Small intestine (tissue), 16 donors: ENCODE results near the gene KIF7. TPM values are rescaled to one million over a fixed set of nuclear protein-coding genes. Genes with fewer than 3 reads are reported as not detected.
"Not testable (repeated sequence)": the region's sequence is repeated elsewhere in the genome, so short reads cannot be mapped to it uniquely, and the experiment has no call there.

Source experiments
- DNase-seq, 2 donors: peaks; one replicate each; pipeline versions ENCODE4 v3.0.0 to v3.0.0-alpha.2; 2013
- FAIRE-seq: peaks from 2 replicates; lab custom pipeline; 2012; peaks lifted over from hg19 to GRCh38; lab: Jason Lieb, UNC
- H3K27ac ChIP-seq, 3 donors: one replicate each; pipeline ENCODE4 v1.5.1; 2013; ENCODE audit warnings: low read length in 2 of 3, mild to moderate bottlenecking in 2 of 3, control low read depth in 1 of 3, inconsistent platforms in 1 of 3, low read depth in 1 of 3, moderate library complexity in 1 of 3
- H3K27me3 ChIP-seq, 3 donors: one replicate each; pipeline ENCODE4 v1.6.1; 2013; ENCODE audit warnings: low read length in 3 of 3, inconsistent platforms in 1 of 3; ENCODE audit not compliant: control insufficient read depth in 3 of 3, insufficient read depth in 3 of 3
- H3K36me3 ChIP-seq, 3 donors: one replicate each; pipeline ENCODE4 v1.6.1; 2013; ENCODE audit warnings: low read length in 3 of 3, inconsistent platforms in 1 of 3, low read depth in 1 of 3, mild to moderate bottlenecking in 1 of 3, moderate library complexity in 1 of 3; ENCODE audit not compliant: control insufficient read depth in 3 of 3, insufficient read depth in 2 of 3
- H3K4me1 ChIP-seq, 3 donors: one replicate each; pipeline ENCODE4 v1.6.1; 2013; ENCODE audit warnings: low read length in 2 of 3, inconsistent platforms in 1 of 3, low read depth in 1 of 3, mild to moderate bottlenecking in 1 of 3, moderate library complexity in 1 of 3; ENCODE audit not compliant: control insufficient read depth in 3 of 3, insufficient read depth in 2 of 3
- H3K4me3 ChIP-seq, 3 donors: one replicate each; pipeline ENCODE4 v1.5.1; 2013; ENCODE audit warnings: low read length in 3 of 3, control low read depth in 1 of 3, inconsistent platforms in 1 of 3, low read depth in 1 of 3, mild to moderate bottlenecking in 1 of 3, moderate library complexity in 1 of 3
- H3K9me3 ChIP-seq, 2 donors: one replicate each; pipeline ENCODE4 v1.6.1; 2013; ENCODE audit warnings: low read depth in 1 of 2, low read length in 1 of 2; ENCODE audit not compliant: control insufficient read depth in 2 of 2, insufficient read depth in 1 of 2
- WGBS, 3 donors: extraction: QIAGEN DNeasy Blood & Tissue Kit; methylation state at CpG; one replicate each; pipeline ENCODE4 v1.1.7; 2013; 5-methylcytosine and 5-hydroxymethylcytosine counted together
- long read RNA-seq, 10 donors: transcript quantifications; one replicate each; lab custom pipeline, GENCODE V29; 2026
- polyA plus RNA-seq, 4 donors: library from polyadenylated mRNA; stranded (reverse) in 3 of 4; unstranded in 1 of 4; fragments of 200-250 nt in 3 of 4; fragments of 120-200 nt in 1 of 4; gene quantifications; one replicate each; pipeline versions ENCODE4 v1.2.1 to v1.2.3, GENCODE V29; 2013
- donor health status: healthy with polysubstance abuse.
- donor health status: control.
- donor health status: control.
- donor health status: Bipolar disorder and iron deficiency.
- donor health status: healthy.

KIF7 gene
- polyA plus RNA-seq: 1 to 10 TPM in 2 of 4 donors, under 1 TPM in 1, not detected in 1; 0.27 to 2.1 (median 1.9) TPM
- long read RNA-seq, donor 1: 0 reads
- long read RNA-seq, donor 2: 0 reads
- long read RNA-seq, donor 3: 0 reads
- long read RNA-seq, donor 4: 0 reads
- long read RNA-seq, donor 5: 0 reads
- long read RNA-seq, donor 6: 0 reads
- long read RNA-seq, donor 7: 0 reads
- long read RNA-seq, donor 8: 0 reads
- long read RNA-seq, donor 9: 0 reads
- long read RNA-seq, donor 10, partial matches to known transcripts: 6 of 6 reads
- long read RNA-seq, donor 10, other reads (novel, unspliced or antisense): 0 of 6 reads

- Histone ChIP-seq H3K9me3 (no peaks in the 10 kb centered on the region), H3K27ac (no peak within 1 kb of the TSS), H3K4me1 (no peaks in the 10 kb centered on the region), H3K4me3 (peak within 1 kb of the TSS; percentile 17 to 57 (median 50)), H3K27me3 (peaks cover 0 to 31% (median 2%) of the 10 kb centered on the region in 3 donors), H3K36me3 (no peaks in the 10 kb centered on the region)
- FAIRE-seq (no peak), DNase-seq (peak in 1 of 2 donors; percentile 51)
- WGBS, 3 donors: 1 to 2% (median 1%) methylated on average over 71 to 87 of the region's 87 CpGs
These were observed at the start of gene KIF7 for GRCh38 chr15:89654847-89655805. Gene KIF7 (minus strand): TSS chr15:89655467. CDS start chr15:89652930, 2,537 bp downstream.

- Histone ChIP-seq H3K36me3 (no peaks in the 10 kb centered on the region), H3K4me3 (no peak overlapping the region), H3K27ac (no peak overlapping the region), H3K9me3 (no peaks in the 10 kb centered on the region), H3K4me1 (no peaks in the 10 kb centered on the region), H3K27me3 (no peaks in the 10 kb centered on the region)
- FAIRE-seq (no peak), DNase-seq (no peak)
These were observed 49.1 kb upstream of the KIF7 start for GRCh38 chr15:89704411-89704810.

- H3K4me1 ChIP-seq: peaks cover 0 to 3% (median 0%) of the 10 kb centered on the region in 3 donors
- WGBS, 3 donors: 70 to 83% (median 72%) methylated on average over 1 of the region's 1 CpG
- no peaks in the 10 kb centered on the region for H3K27me3 ChIP-seq
- FAIRE-seq (no peak), DNase-seq (no peak)
- H3K27ac ChIP-seq: no peak overlapping the region
- no peaks in the 10 kb centered on the region for H3K9me3 ChIP-seq
- no peaks in the 10 kb centered on the region for H3K36me3 ChIP-seq
- no peak overlapping the region for H3K4me3 ChIP-seq
These were observed 39.9 kb upstream of the KIF7 start for GRCh38 chr15:89695198-89695597.

GRCh38 chr15:89693696-89694095 is 38.4 kb upstream of the KIF7 start:
- no peak for DNase-seq
- FAIRE-seq: no peak
- Histone ChIP-seq H3K4me1 (peaks cover 0 to 3% (median 0%) of the 10 kb centered on the region in 3 donors), H3K36me3 (no peaks in the 10 kb centered on the region), H3K27me3 (no peaks in the 10 kb centered on the region), H3K27ac (no peak overlapping the region), H3K9me3 (no peaks in the 10 kb centered on the region), H3K4me3 (no peak overlapping the region)
- WGBS, 3 donors: 78 to 96% (median 89%) methylated on average over 1 of the region's 1 CpG

- no peak overlapping the region for H3K4me3 ChIP-seq
- no peak overlapping the region for H3K27ac ChIP-seq
- WGBS, 3 donors: 44 to 85% (median 71%) methylated on average over 2 of the region's 2 CpGs
- H3K4me1 ChIP-seq: peaks cover 0 to 3% (median 0%) of the 10 kb centered on the region in 3 donors
- H3K9me3 ChIP-seq: no peaks in the 10 kb centered on the region
- H3K36me3 ChIP-seq: no peaks in the 10 kb centered on the region
- no peaks in the 10 kb centered on the region for H3K27me3 ChIP-seq
- FAIRE-seq: no peak
- DNase-seq: no peak
These were observed 37.8 kb upstream of the KIF7 start for GRCh38 chr15:89693091-89693490.

GRCh38 chr15:89690276-89691218 is 35.3 kb upstream of the KIF7 start, which contains the start of the genes PEX11A and WDR93:
Gene PEX11A (minus strand): TSS chr15:89690754. CDS start chr15:89690632, 122 bp downstream.
Gene WDR93 (plus strand): TSS chr15:89690811. CDS start chr15:89701747, 10,936 bp downstream.
- Histone ChIP-seq H3K4me1 (peaks cover 0 to 3% (median 0%) of the 10 kb centered on the region in 3 donors), H3K36me3 (peaks cover 0 to 3% (median 0%) of the 10 kb centered on the region in 3 donors), H3K9me3 (no peaks in the 10 kb centered on the region), H3K4me3 (peak within 1 kb of the TSS; percentile 76 to 95 (median 84)), H3K27me3 (no peaks in the 10 kb centered on the region), H3K27ac (peak within 1 kb of the TSS; percentile 48 to 84 (median 76))
- FAIRE-seq (no peak), DNase-seq (peak; percentile 93 to 97)
- WGBS, 3 donors: 2% methylated on average over 58 to 60 of the region's 60 CpGs

GRCh38 chr15:89689930-89690275 is 34.6 kb upstream of the KIF7 start:
- not testable (repeated sequence) for H3K36me3 ChIP-seq, FAIRE-seq, H3K27me3 ChIP-seq, H3K9me3 ChIP-seq, H3K4me1 ChIP-seq, DNase-seq
- 20 to 43% (median 24%) methylated on average over 15 of the region's 15 CpGs for WGBS, 3 donors
- Histone ChIP-seq H3K4me3 (peak overlapping the region; percentile 76 to 95 (median 84)), H3K27ac (peak overlapping the region; percentile 48 to 84 (median 76))
